HFF-Myc (cell line): ENCODE results near the gene GRIN2B.

Experiments
- DNase-seq: peaks from one replicate; pipeline ENCODE4 v3.0.0-alpha.2; 2011; ENCODE audit warnings: low read depth; ENCODE audit errors: extremely low read depth
- H3K4me3 ChIP-seq: replicated peaks from 2 replicates; pipeline ENCODE4 v1.5.1; 2011; ENCODE audit warnings: low read depth, mild to moderate bottlenecking, control low read depth, low read length
- CTCF ChIP-seq: IDR thresholded peaks from 2 replicates; pipeline ENCODE4 v1.5.1; 2012; ENCODE audit warnings: mild to moderate bottlenecking, low read depth, low read length, control low read depth; ENCODE audit errors: missing control alignments

Gene GRIN2B

GRCh38 chr12:13961971-13962370 lies 19.4 kb downstream of the GRIN2B start:
- TF ChIP-seq CTCF = no peak
- no peak overlapping the region for H3K4me3 ChIP-seq
- DNase-seq = no peak

GRCh38 chr12:13959131-13959723 lies 22.2 kb downstream of the GRIN2B start:
- DNase-seq = no peak
- no peak for TF ChIP-seq CTCF
- no peak overlapping the region for H3K4me3 ChIP-seq

- TF ChIP-seq CTCF = no peak
- no peak for DNase-seq
- H3K4me3 ChIP-seq = no peak overlapping the region
Observed at GRCh38 chr12:13957576-13957975, 23.8 kb downstream of the GRIN2B start.

GRCh38 chr12:13956060-13956590 lies 25.3 kb downstream of the GRIN2B start:
- no peak for DNase-seq
- no peak for TF ChIP-seq CTCF

GRCh38 chr12:13952096-13952495 lies 29.3 kb downstream of the GRIN2B start:
- TF ChIP-seq CTCF = no peak
- no peak overlapping the region for H3K4me3 ChIP-seq
- DNase-seq = no peak

More at GRCh38 chr12:13956060-13956590, 25.3 kb downstream of the GRIN2B start:
- no peak overlapping the region for H3K4me3 ChIP-seq

GRCh38 chr12:13950502-13950901 lies 30.9 kb downstream of the GRIN2B start:
- TF ChIP-seq CTCF = no peak
- DNase-seq = no peak
- no peak overlapping the region for H3K4me3 ChIP-seq

GRCh38 chr12:13948621-13949020 lies 32.8 kb downstream of the GRIN2B start:
- no peak for TF ChIP-seq CTCF
- no peak overlapping the region for H3K4me3 ChIP-seq
- no peak for DNase-seq
